Memory B cell (primary cell): ENCODE measurements around the gene TEX19.
A peak's percentile ranks its signal among the peaks of the same experiment; 100 is the strongest.
"Not testable (repeated sequence)": the region's sequence is repeated elsewhere in the genome, so short reads cannot be mapped to it uniquely, and the experiment has no call there.

ENCODE experiments used
- ATAC-seq: fragments of 150-1000 bp; cut with Tn5 transposase; 2 replicates; pipeline ENCODE4 v1.10.0; 2021; ENCODE audit warnings: low read depth, mild to moderate bottlenecking, moderate library complexity
- DNase-seq, 2 donors: peaks; one replicate each; pipeline ENCODE4 v3.0.0; 2022; ENCODE audit warnings: low spot score in 2 of 2
- H3K27ac Mint-ChIP-seq: one replicate; pipeline ENCODE4 v1.8.0; 2022; ENCODE audit warnings: mild to moderate bottlenecking, moderate library complexity, mixed read lengths
- H3K27me3 Mint-ChIP-seq: one replicate; pipeline ENCODE4 v1.8.0; 2022; ENCODE audit warnings: mixed read lengths
- H3K36me3 Mint-ChIP-seq: one replicate; pipeline ENCODE4 v1.8.0; 2022; ENCODE audit warnings: mild to moderate bottlenecking, mixed read lengths
- H3K4me1 Mint-ChIP-seq: one replicate; pipeline ENCODE4 v1.8.0; 2022; ENCODE audit warnings: mixed read lengths
- H3K4me3 Mint-ChIP-seq: one replicate; pipeline ENCODE4 v1.8.0; 2022; ENCODE audit warnings: mild to moderate bottlenecking, moderate library complexity, mixed read lengths
- H3K9me3 Mint-ChIP-seq: one replicate; pipeline ENCODE4 v1.8.0; 2022; ENCODE audit warnings: mixed read lengths

The TEX19 gene

DNA sequence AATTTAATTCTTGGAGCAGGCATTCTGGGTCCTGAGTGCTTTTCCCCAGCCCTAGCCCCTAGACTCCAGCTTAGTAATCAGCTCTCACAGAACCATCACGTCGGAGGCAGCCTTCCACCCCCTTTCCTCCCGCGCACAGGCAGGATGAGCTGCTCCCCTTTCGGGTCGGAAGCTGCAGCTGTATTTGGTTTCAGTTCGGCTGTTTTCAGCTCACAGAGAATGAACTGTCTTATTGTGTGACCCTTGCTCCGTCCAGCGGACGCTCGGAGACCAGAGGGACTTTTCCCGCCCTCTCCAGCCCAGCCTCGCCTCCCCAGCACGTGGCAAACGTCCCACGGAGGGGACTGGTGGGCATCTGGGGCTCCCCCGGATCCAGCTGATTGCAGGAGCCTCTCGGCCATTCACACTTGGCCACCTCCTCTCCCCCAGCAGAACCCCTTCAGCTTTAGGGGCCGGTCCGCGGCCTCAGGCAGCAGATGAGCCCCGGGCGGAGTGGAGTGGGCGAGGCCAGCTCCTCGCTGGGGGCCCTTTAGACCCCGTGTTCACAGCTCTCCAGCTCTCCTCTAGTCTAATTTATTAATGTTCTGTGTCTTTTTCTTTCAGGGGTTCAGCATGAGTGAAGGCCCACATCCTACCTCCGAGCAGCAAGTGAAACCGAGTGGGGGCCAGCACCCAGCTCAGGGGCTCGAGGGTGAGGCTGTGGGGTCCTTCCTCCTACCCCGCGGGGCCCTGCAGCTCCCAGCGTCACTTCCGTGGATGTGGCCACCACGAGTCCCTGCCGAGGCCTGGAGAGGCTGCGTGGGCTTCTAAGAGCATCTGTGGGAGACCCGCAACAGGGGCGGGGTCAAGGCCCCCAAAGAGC, 11.7 kb downstream of the TEX19 start:
- Mint-ChIP-seq H3K36me3 (no peaks in the 10 kb centered on the region), H3K4me3 (peak overlapping the region; percentile 80), H3K9me3 (no peaks in the 10 kb centered on the region), H3K27me3 (peaks cover 12% of the 10 kb centered on the region), H3K4me1 (peaks cover 13% of the 10 kb centered on the region), H3K27ac (no peak overlapping the region)
- ATAC-seq, result peak; percentile 56
- no peak for DNase-seq

DNA sequence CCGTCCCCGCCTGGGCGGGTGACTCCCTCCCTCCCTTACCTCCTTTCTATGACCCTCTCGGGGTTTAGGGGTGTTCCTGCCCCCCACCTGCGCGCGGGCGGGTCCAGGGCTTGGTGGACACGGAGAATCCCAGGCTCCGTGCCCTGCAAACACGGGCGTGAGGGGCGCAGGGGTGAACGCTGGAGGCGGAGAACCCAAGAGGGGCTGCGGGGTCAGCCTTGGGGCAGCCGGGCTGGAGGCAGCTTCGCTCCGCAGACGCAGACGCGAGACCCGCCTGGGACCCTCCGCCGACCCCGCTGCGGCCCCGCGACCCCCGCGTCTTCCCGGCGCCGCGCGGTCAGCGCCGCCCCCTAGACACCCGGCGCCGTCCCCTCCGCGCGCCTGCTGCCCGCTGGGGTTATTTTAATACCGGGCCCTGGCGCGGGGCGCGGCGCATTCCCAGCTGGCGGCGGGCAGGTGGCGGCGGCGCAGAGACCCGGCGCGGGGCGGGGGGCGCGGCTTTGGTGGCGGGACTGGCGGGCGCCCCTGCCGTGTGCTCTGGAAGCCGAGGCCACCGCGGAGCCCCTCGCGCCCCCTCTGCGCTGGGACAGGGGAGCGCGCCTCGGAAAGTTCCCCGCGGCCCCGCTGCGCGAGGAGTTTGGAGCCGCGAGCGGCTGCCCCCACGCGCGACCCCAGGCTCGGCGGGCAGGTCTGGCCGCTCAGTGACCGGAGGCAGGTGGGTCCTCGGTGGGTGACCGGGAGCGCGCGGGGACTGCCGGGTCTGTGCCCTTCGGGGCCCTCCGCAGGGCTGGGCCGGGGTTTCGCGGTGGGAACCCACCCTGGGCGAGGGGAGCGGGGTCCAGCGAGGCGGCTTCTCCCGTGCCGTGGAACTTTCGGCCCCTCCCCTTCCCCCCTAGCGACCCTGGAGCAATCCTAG, 12.5 kb downstream of the TEX19 start, which contains the start of gene UTS2R:
Gene UTS2R (plus strand): TSS at position 433 of the 916 bp plus-strand sequence. CDS start 2,560 bp downstream, outside the sequence.
- DNase-seq (no peak), ATAC-seq (no peak)
- Mint-ChIP-seq H3K4me1 (peaks cover 13% of the 10 kb centered on the region), H3K36me3 (no peaks in the 10 kb centered on the region), H3K27ac (no peak within 1 kb of the TSS), H3K9me3 (no peaks in the 10 kb centered on the region), H3K4me3 (peak within 1 kb of the TSS; percentile 80), H3K27me3 (peaks cover 16% of the 10 kb centered on the region)

GRCh38 chr17:82372249-82373071, 13.4 kb downstream of the TEX19 start:
- peaks cover 13% of the 10 kb centered on the region for H3K4me1 Mint-ChIP-seq
- DNase-seq (no peak), ATAC-seq (peak; percentile 42)
- H3K27me3 Mint-ChIP-seq, result peaks cover 16% of the 10 kb centered on the region
- H3K4me3 Mint-ChIP-seq, result peak overlapping the region; percentile 52
- H3K27ac Mint-ChIP-seq, result no peak overlapping the region
- no peaks in the 10 kb centered on the region for H3K9me3 Mint-ChIP-seq
- no peaks in the 10 kb centered on the region for H3K36me3 Mint-ChIP-seq

DNA sequence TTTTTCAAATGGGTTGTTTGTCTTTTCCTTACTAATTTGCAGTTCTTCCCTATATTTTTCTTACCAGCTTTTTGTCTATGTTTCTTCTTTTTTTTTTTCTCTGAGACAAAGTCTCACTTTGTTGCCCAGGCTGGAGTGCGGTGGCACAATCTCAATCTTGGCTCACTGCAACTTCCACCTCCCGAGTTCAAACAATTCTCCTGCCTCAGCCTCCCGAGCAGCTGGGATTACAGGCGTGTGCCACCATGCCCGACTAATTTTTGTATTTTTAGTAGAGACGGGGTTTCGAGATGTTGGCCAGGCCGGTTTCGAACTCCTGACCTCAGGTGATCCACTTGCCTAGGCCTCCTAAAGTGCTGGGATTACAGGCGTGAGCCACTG, 14.0 kb downstream of the TEX19 start:
- H3K36me3 Mint-ChIP-seq, DNase-seq, ATAC-seq, H3K27ac Mint-ChIP-seq, H3K9me3 Mint-ChIP-seq, H3K4me3 Mint-ChIP-seq: not testable (repeated sequence)
- Mint-ChIP-seq H3K4me1 (peaks cover 13% of the 10 kb centered on the region), H3K27me3 (peaks cover 18% of the 10 kb centered on the region)

- no peak overlapping the region for H3K27ac Mint-ChIP-seq
- no peaks in the 10 kb centered on the region for H3K9me3 Mint-ChIP-seq
- no peak for ATAC-seq
- H3K4me1 Mint-ChIP-seq, result peaks cover 13% of the 10 kb centered on the region
- DNase-seq, result no peak
- H3K4me3 Mint-ChIP-seq, result no peak overlapping the region
- peaks cover 21% of the 10 kb centered on the region for H3K27me3 Mint-ChIP-seq
- no peaks in the 10 kb centered on the region for H3K36me3 Mint-ChIP-seq
Measured at GRCh38 chr17:82373731-82374625, 14.9 kb downstream of the TEX19 start.

GRCh38 chr17:82374626-82375331, 15.7 kb downstream of the TEX19 start:
- Mint-ChIP-seq H3K4me1 (peaks cover 13% of the 10 kb centered on the region), H3K27me3 (peaks cover 20% of the 10 kb centered on the region), H3K9me3 (no peaks in the 10 kb centered on the region), H3K36me3 (no peaks in the 10 kb centered on the region), H3K27ac (no peak overlapping the region), H3K4me3 (no peak overlapping the region)
- ATAC-seq (no peak), DNase-seq (no peak)

DNA sequence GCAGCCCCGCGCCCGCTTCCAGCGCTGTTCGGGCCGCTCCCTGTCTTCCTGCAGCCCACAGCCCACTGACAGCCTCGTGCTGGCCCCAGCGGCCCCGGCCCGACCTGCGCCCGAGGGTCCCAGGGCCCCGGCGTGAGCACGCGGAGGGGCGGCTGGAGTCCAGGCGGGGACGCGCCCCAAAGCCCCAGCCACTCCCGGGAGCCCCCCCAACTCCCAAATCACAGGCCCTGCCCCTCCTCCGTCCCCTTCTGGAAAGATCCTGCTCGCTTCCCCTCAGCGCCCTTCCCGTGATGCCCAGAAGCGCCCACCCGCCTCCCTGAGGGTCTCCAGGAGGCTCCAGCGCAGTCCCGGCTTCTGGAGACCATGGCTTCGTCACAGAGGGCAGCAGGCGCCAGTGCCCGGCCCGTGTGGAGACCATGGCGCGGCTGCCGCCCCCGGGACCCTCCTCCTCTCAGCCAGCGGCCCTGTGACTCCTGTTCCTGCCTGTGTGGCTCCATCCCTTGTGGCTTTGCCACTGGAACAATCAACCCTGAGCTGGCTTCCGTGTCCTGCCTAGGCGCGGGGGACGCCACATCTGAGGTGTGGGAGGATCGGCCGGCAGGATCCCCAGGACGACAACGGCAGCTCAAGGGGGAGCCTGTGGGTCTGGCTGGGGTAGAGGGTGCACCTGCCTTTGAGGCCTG, 16.5 kb downstream of the TEX19 start:
- Mint-ChIP-seq H3K4me3 (no peak overlapping the region), H3K36me3 (no peaks in the 10 kb centered on the region), H3K27ac (no peak overlapping the region), H3K9me3 (no peaks in the 10 kb centered on the region), H3K4me1 (peaks cover 16% of the 10 kb centered on the region), H3K27me3 (peaks cover 24% of the 10 kb centered on the region)
- DNase-seq (no peak), ATAC-seq (no peak)

DNA sequence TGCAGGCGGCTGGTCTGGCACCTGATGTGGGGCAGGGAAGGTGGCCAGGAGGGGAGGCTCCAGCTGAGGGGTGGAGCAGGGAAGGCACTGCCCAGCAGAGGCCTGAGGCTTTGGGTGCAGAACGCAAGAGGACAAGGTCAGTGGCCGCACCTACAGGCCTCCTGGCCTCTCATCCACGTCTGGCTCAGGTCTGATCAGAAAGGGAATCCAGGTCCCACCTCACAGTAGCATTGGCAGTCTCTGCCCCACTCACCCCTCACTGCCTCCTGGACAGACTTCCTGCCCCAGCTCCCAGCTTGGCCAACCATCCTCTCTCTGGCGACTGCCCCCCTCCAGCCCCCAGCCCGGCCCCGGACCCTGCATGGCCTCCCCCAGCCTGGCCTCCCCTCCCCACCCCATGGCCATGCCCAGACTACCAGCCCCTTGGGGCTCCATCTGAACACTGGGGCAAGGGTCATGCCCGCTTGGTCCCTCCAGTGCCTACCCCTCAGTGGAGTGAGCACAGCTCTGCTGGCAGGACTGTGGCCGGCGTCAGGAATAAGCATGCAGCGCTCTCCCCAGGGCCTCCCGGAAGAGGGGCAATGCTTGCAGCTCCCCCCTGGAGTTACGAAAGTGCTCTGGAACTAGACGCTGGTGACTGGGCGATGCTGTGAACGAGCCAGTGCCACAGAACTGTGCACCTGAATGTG, 17.1 kb downstream of the TEX19 start:
- ATAC-seq, result no peak
- no peaks in the 10 kb centered on the region for H3K36me3 Mint-ChIP-seq
- DNase-seq, result no peak
- peaks cover 24% of the 10 kb centered on the region for H3K27me3 Mint-ChIP-seq
- peaks cover 12% of the 10 kb centered on the region for H3K4me1 Mint-ChIP-seq
- no peaks in the 10 kb centered on the region for H3K9me3 Mint-ChIP-seq
- no peak overlapping the region for H3K27ac Mint-ChIP-seq
- H3K4me3 Mint-ChIP-seq, result no peak overlapping the region

- ATAC-seq, H3K27ac Mint-ChIP-seq, DNase-seq, H3K36me3 Mint-ChIP-seq, H3K4me3 Mint-ChIP-seq, H3K9me3 Mint-ChIP-seq: not testable (repeated sequence)
- Mint-ChIP-seq H3K27me3 (peaks cover 29% of the 10 kb centered on the region), H3K4me1 (peaks cover 14% of the 10 kb centered on the region)
Measured at GRCh38 chr17:82377294-82377693, 18.2 kb downstream of the TEX19 start.

DNA sequence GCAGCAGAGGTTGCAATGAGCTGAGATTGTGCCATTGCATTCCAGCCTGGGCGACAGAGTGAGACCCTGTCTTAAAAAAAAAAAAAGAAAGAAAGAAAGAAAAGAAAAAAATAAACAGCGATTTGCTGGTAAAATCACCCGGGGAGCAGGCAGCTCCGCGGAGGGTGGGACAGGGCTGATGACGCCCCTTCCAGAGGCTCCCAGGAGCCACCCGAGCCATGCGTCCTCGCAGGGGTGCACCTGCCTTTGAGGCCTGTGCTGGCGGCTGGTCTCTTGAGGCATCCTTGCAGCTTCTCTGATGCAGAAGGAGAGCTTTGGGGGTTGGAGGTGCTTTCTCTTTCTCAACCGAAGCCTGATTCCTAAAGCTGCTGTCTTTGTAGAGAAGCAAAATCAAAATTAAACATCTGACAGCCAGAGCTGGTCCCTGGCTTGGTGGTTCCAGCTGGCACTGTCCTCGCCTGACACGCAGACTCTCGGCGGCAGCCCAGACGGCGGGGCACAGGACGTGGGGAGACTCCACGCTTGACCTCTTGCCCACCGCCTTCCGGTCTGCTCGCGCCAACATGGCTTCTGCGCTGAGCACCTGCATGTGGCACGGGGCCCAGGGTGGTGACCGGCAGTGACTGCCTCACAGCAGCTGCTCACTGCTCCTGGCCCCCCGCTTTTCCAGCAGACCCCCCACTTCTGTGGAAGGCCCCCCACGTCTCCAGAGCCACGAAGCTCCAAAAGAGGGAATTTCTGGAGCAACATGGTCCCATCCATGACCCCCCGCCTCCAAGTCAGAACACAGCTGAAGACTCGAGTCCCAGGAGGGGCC, 19.1 kb downstream of the TEX19 start:
- no peak for DNase-seq
- H3K9me3 Mint-ChIP-seq, result no peaks in the 10 kb centered on the region
- no peak overlapping the region for H3K4me3 Mint-ChIP-seq
- no peak overlapping the region for H3K27ac Mint-ChIP-seq
- peaks cover 7% of the 10 kb centered on the region for H3K4me1 Mint-ChIP-seq
- no peak for ATAC-seq
- H3K27me3 Mint-ChIP-seq, result peaks cover 27% of the 10 kb centered on the region
- H3K36me3 Mint-ChIP-seq, result no peaks in the 10 kb centered on the region

DNA sequence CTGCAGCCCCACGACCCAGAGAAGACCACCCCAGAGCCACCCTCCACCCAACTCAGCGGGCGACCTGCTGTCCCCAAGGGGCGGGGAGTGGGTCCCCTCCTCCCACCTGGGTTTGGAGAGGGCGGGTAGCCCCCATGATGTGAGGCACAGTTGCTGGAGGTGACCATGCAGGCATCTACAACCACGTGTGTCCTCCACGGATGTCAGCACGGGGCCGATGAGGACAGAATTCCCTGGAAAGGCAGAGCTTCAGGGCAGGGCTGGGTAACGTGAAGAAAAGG, 19.6 kb downstream of the TEX19 start:
- Mint-ChIP-seq H3K9me3 (no peaks in the 10 kb centered on the region), H3K27me3 (peaks cover 25% of the 10 kb centered on the region), H3K27ac (no peak overlapping the region), H3K36me3 (no peaks in the 10 kb centered on the region), H3K4me1 (peaks cover 7% of the 10 kb centered on the region), H3K4me3 (no peak overlapping the region)
- ATAC-seq, result no peak
- no peak for DNase-seq
